Suprapubic skin (tissue), 3 donors: Measurements from ENCODE around the gene EPS15.

Source experiments
- POLR2A ChIP-seq, 2 donors: fragments of 450-650 bp; IDR thresholded peaks; one replicate each; pipeline ENCODE4 v1.6.1; 2017; ENCODE audit warnings: antibody characterized with exemption in 2 of 2, mild to moderate bottlenecking in 2 of 2, moderate library complexity in 2 of 2
- TF ChIP-seq, protein P1 (sequence below), 2 donors: fragments of 200-600 bp in 1 of 2; fragments of 450-650 bp in 1 of 2; sonication (generic) in 1 of 2; IDR thresholded peaks; one replicate each; pipeline ENCODE4 v1.5.1; 2016 to 2019; ENCODE audit warnings: antibody characterized with exemption in 2 of 2, mild to moderate bottlenecking in 1 of 2, moderate library complexity in 1 of 2

DNA sequence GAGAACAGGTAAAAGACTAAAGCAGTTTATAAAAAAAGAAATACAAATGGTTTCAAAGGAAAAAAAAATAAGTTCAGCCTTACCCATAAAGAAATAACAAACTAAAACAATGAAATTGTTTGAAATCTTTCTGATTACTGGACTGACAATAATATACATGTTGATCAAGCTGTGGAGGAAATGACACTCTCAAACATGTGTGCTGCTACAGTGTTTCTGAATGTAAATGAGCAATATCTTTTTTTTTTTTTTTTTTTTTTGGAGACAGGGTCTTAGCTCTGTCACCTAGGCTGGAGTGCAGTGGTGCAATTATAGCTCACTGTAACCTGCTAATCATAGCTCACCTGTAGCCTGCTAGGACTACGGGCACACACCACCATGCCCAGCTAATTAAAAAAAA lies 6.5 kb downstream of the EPS15 start:
- TF ChIP-seq POLR2A (IDR thresholded peaks at IDR 0.05), result no peak
- TF ChIP-seq, protein P1, sequence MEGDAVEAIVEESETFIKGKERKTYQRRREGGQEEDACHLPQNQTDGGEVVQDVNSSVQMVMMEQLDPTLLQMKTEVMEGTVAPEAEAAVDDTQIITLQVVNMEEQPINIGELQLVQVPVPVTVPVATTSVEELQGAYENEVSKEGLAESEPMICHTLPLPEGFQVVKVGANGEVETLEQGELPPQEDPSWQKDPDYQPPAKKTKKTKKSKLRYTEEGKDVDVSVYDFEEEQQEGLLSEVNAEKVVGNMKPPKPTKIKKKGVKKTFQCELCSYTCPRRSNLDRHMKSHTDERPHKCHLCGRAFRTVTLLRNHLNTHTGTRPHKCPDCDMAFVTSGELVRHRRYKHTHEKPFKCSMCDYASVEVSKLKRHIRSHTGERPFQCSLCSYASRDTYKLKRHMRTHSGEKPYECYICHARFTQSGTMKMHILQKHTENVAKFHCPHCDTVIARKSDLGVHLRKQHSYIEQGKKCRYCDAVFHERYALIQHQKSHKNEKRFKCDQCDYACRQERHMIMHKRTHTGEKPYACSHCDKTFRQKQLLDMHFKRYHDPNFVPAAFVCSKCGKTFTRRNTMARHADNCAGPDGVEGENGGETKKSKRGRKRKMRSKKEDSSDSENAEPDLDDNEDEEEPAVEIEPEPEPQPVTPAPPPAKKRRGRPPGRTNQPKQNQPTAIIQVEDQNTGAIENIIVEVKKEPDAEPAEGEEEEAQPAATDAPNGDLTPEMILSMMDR (IDR thresholded peaks at IDR 0.05), result no peak
